Urinary bladder (tissue), 4 donors: ENCODE measurements around the gene PRKCSH. TPM values are rescaled to one million over a fixed set of nuclear protein-coding genes. Genes with fewer than 3 reads are reported as not detected.
A peak's percentile ranks its signal among the peaks of the same experiment; 100 is the strongest.
"Not testable (repeated sequence)": the region's sequence is repeated elsewhere in the genome, so short reads cannot be mapped to it uniquely, and the experiment has no call there.

Source experiments
- DNase-seq: peaks from one replicate; pipeline ENCODE4 v3.0.0-alpha.2; 2015; ENCODE audit errors: extremely low spot score
- H3K27ac ChIP-seq: one replicate; pipeline ENCODE4 v1.5.1; 2013; ENCODE audit warnings: low read depth, mild to moderate bottlenecking, moderate library complexity
- H3K36me3 ChIP-seq: one replicate; pipeline ENCODE4 v1.6.1; 2013; ENCODE audit warnings: mild to moderate bottlenecking, moderate library complexity; ENCODE audit not compliant: insufficient read depth
- H3K4me1 ChIP-seq: one replicate; pipeline ENCODE4 v1.6.1; 2013; ENCODE audit warnings: mild to moderate bottlenecking, moderate library complexity; ENCODE audit not compliant: insufficient read depth
- H3K4me3 ChIP-seq: one replicate; pipeline ENCODE4 v1.5.1; 2013; ENCODE audit warnings: low read depth, low read length
- WGBS: extraction: QIAGEN DNeasy Blood & Tissue Kit; methylation state at CpG from one replicate; pipeline ENCODE4 v1.1.7; 2013; 5-methylcytosine and 5-hydroxymethylcytosine counted together
- polyA plus RNA-seq: library from polyadenylated mRNA; stranded (reverse); fragments of 200-250 nt; gene quantifications from one replicate; pipeline ENCODE4 v1.2.3, GENCODE V29; 2013
- total RNA-seq: library from RNA; depleted of rRNA; stranded (reverse); fragments of >200 nt; gene quantifications from one replicate; pipeline ENCODE4 v1.2.3, GENCODE V29; 2014
- donor health status: healthy with polysubstance abuse.
- donor health status: healthy.

The PRKCSH gene, protein sequence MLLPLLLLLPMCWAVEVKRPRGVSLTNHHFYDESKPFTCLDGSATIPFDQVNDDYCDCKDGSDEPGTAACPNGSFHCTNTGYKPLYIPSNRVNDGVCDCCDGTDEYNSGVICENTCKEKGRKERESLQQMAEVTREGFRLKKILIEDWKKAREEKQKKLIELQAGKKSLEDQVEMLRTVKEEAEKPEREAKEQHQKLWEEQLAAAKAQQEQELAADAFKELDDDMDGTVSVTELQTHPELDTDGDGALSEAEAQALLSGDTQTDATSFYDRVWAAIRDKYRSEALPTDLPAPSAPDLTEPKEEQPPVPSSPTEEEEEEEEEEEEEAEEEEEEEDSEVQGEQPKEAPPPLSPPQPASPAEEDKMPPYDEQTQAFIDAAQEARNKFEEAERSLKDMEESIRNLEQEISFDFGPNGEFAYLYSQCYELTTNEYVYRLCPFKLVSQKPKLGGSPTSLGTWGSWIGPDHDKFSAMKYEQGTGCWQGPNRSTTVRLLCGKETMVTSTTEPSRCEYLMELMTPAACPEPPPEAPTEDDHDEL
- 54.9 TPM for total RNA-seq
- 174 TPM for polyA plus RNA-seq

DNA sequence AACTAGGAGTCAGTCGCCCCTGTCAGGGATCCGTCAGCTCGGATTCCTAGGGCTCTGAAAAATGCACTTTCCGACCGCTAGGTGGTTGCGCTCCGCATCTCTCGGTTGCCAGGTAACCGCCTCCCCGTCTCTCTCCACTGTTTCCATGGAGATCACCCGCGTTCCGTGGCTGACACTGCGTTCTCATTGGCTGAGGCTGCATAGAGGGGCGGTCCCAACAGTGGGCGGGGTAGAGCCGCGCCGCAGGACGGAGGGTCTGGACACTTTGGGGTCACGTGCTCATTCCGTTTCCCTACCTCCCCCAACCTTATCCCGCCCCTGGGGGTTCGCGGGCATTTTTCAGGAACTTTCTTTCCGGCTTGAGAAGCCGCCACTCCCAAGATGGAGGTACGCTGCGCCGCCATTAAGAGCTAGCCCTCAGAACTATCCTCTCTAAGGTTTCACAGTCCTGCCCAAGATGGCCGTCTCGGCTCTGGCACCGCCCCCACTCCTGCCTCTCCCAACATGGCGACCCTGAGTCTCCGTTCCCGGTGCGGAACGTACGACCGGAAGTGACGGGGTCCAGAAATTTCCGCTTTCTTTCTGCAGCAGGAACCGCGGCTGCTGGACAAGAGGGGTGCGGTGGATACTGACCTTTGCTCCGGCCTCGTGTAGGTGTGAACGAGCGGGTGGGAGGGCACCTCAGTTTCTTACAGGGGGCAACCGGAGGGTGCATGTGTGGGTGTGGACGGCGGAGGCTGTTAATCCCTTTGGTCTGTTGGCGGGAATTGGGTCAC, at the start of gene PRKCSH, which contains the start of gene ODAD3:
Gene PRKCSH (plus strand): TSS at position 579 of the 776 bp plus-strand sequence. CDS start 483 bp downstream, outside the sequence.
Gene ODAD3 (minus strand): TSS at position 65 of the 776 bp plus-strand sequence. CDS start 105 bp downstream, outside the sequence.
- Histone ChIP-seq H3K36me3 (no peaks in the 10 kb centered on the region), H3K27ac (peak within 1 kb of the TSS; percentile 60), H3K4me3 (peak within 1 kb of the TSS; percentile 59), H3K4me1 (peaks cover 1% of the 10 kb centered on the region)
- under 1% methylated on average over 53 of the region's 53 CpGs for WGBS
- peak; percentile 100 for DNase-seq

DNA sequence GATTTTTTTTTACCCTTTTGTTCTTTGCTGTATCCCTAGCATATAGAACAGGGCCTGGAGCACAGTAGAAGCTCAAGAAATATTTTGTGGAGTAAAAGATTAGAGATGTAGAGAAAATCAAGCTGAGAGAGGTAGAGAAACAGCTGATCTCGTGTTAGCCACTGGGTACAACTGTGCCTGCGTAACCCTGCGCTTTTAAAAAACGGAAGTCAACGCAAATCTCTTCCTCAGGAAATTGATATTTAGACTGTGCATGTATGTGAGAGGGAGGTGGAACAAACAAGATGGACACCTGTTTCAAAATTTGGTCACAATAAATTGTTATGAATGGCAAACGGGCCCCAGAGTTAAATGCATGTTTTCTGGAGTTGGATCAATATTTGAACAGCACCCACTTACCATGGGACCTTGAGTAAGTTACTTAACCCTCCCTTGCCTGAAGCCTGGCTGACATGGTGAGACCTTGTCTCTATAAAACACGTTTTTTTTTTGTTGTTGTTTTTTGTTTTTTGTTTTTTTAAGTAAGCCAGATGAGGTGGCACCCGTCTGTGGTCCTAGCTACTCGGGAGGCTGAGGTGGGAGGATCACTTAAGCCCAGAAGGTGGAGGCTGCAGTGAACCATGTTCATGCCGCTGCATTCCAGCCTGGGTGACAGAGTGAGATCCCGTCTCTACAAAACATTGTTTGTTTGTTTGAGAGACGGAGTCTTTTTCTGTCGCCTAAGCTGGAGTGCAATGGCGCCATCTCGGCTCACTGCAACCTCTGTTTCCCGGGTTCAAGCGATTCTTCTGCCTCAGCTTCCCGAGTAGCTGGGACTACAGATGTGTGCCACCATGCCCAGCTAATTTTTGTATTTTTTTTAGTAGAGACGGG, 48.0 kb upstream of the PRKCSH start:
- no peak overlapping the region for H3K27ac ChIP-seq
- no peak overlapping the region for H3K4me3 ChIP-seq
- WGBS, result 76% methylated on average over 19 of the region's 19 CpGs
- DNase-seq, result no peak
- H3K36me3 ChIP-seq, result no peaks in the 10 kb centered on the region
- no peaks in the 10 kb centered on the region for H3K4me1 ChIP-seq

DNA sequence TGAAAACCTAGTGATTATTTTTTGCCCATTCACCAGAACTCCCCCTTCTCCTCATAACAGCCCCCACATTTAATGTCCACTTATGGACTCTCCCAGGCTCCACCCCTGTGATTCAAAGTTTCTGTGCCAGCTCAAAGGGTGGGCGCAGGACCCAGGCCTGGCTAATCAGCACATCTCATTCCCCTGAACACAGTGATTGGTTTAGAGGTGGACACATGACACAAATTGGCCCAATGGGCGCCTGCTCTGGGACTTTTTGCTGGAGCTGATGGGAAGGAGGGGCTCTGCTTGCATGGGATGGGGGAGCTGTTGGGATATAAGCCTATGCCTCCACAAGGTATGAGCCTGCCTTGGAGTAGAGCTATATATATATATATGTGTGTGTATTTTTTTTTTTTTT, 45.1 kb upstream of the PRKCSH start:
- H3K36me3 ChIP-seq, result no peaks in the 10 kb centered on the region
- H3K27ac ChIP-seq, result no peak overlapping the region
- no peak for DNase-seq
- no peak overlapping the region for H3K4me3 ChIP-seq
- WGBS, result 90% methylated on average over 2 of the region's 2 CpGs
- H3K4me1 ChIP-seq, result no peaks in the 10 kb centered on the region

DNA sequence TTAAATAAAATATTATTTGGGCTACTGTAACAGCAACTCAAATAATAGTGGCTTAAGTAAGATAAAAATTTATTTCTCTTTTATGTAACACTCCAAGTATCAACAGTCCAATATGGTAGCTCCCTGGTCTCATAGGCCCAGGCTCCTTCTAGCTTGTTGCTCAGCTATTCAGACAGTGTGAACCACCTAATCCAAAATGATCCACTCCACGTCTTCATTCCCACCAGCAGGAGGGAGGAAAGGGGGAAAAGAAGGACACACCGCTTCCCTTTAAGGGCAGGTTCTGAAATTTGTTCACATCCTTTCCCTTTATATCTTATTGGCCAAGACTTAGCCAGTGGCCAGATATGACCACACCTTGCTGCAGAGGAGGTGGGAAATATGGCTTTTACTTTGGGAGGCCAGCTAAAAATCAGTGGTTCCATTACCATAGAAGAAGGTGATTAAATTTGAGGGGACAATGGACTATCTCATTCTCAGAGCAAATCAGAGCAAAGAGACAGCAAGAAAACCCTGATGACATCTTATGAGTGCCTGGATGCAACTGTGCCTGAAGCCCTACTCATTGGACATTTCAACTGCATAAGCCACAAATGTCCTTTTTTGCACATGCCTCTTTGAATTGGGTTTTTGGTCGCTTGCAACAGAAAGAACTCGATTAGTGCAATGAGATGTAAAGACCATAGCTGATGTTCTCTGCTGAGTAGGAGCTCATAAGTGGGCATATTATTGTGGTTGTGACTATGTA, 44.3 kb upstream of the PRKCSH start:
- DNase-seq, result no peak
- WGBS, result 72% methylated on average over 4 of the region's 4 CpGs

DNA sequence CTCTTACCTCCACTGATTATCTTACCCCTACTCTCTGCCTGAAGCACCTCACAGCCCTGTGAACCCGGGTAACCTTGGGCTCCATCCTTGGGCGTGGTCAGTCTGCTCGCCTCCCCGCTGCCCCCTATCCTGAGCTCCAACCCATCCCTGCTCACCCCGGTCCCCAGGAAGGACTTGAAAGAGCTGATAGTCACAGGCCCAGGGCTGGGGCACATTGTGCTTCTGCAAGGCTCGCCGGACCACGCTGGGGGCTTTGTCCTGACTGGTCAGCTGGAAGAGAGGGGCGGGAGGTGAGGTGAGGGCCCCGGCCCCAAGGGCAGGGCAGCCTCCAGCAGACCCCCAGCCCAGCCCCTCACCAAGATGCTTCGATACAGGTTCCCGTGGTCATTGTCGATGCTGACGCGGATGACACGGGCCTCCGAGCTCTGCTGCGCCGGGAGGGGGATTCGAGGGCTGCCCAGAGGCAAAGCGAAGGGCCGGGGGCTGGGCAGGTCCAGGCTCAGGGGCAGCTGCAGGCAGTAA, 38.3 kb upstream of the PRKCSH start:
- WGBS, result 88% methylated on average over 22 of the region's 22 CpGs

More for the DNA sequence above, 44.3 kb upstream of the PRKCSH start:
- Histone ChIP-seq H3K4me1 (no peaks in the 10 kb centered on the region), H3K4me3 (no peak overlapping the region), H3K27ac (no peak overlapping the region), H3K36me3 (no peaks in the 10 kb centered on the region)

DNA sequence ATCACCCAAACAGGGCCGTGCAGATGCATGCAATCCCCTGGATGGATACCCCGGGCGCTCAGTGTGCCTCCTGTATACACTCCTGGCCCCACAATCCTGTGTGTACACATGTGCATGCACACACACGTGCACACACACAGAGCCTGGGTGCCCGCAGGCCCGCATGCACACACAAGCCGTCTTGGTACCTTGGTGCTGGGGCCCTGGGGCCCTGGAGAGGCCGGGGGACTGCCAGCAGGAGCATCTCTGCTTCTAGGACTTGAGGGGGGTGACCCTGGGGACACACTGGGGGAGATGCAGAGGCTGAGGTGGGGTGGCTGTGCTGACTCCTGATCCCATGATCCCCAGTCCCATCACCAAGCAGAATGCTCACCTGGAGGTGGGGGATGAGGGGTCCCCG, 35.8 kb upstream of the PRKCSH start:
- no peak for DNase-seq
- H3K4me1 ChIP-seq, result no peaks in the 10 kb centered on the region
- no peaks in the 10 kb centered on the region for H3K36me3 ChIP-seq
- 92% methylated on average over 9 of the region's 9 CpGs for WGBS
- H3K4me3 ChIP-seq, result no peak overlapping the region
- H3K27ac ChIP-seq, result no peak overlapping the region

More for the DNA sequence above, 38.3 kb upstream of the PRKCSH start:
- Histone ChIP-seq H3K4me3 (no peak overlapping the region), H3K36me3 (no peaks in the 10 kb centered on the region), H3K27ac (no peak overlapping the region), H3K4me1 (no peaks in the 10 kb centered on the region)
- no peak for DNase-seq

DNA sequence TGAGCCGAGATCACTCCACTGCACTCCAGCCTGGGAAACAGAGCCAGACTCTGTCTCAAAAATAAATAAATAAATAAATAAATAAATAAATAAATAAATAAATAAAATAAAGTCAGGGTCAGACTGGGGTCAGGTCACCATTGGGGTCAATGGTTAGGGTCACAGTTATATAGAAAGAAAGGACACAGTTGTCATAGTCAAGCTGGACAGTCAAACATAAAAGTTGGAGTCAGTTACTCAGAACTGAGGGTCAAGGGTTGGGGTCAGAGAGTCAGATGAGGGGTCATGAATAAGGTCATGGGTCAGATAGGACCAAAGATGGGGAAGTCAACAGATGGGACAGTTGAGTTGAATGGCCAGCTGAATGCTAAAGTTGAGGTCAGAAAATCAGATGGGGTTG, 34.6 kb upstream of the PRKCSH start:
- H3K36me3 ChIP-seq, result no peaks in the 10 kb centered on the region
- H3K4me3 ChIP-seq, result no peak overlapping the region
- H3K4me1 ChIP-seq, result no peaks in the 10 kb centered on the region
- H3K27ac ChIP-seq, result no peak overlapping the region
- WGBS, result 74% methylated on average over 1 of the region's 1 CpG
- DNase-seq, result no peak

DNA sequence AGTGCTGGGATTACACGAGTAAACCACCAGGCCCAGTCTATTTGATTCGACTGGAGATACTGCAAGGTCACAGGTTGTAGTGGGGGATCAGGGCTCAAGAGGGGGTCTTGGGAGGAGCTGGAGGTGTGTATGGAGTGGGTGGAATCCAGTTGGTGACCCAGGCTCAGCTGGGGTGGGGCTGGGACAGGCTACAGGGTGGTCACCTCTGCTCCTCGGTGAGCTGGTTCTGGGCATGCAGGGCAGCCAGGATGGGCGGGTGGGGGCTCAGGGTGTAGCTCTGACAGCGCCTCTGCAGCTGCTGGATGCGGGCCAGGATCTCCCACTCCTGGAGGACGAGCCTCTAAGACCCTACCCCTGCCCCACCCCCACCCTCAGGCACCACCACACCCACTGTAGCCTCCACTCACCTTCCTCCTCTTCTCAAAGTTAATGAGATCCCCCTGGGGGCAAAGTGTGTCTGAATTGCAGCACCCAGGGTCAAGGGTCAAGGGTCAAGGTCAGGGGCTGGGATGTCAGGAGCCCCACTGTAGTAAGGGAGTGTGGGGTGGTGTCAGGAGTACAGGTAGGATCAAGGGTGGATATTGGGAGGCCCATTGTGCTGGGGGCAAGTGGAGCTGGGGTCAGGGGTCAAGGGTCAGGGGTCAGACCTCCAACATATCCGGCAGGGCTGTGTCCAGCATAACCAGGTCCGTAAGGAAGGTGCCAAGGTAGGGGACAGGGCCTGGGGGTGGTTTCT, 33.5 kb upstream of the PRKCSH start:
- H3K4me1 ChIP-seq, result no peaks in the 10 kb centered on the region
- no peak overlapping the region for H3K4me3 ChIP-seq
- no peak overlapping the region for H3K27ac ChIP-seq
- H3K36me3 ChIP-seq, result no peaks in the 10 kb centered on the region
- no peak for DNase-seq
- WGBS, result 79% methylated on average over 9 of the region's 9 CpGs

DNA sequence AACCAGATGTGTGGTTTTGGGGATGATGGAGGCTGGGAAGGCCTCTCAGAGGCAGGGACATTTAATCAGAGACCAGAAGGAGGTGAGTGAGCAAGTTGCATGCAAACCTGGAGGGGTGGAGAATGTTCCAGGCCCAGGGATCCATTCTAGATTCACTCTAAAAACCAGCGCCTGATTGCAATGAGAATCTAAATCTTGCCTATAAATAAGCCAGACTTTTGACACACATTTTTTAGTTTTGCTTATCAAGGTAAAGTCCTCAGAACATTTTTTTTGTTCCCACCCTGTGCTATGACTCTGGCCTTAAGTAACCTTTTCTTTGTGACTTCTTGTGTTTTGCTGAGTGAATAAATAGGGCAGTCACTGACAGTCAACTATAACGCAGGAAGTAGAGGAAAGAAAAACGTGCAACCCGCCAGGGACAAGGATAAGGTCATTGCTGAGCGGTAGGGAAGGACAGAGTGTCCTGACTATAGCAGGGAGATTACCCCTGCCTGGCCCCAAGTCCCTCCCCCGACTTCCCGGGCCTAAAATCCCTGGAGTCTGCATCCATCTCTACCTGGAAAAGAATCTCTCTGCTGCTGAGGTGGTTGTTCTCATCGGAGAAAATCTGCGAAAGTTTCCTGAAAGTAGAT, 30.7 kb upstream of the PRKCSH start:
- DNase-seq, result no peak
- no peaks in the 10 kb centered on the region for H3K36me3 ChIP-seq
- WGBS, result 54% methylated on average over 9 of the region's 9 CpGs
- H3K4me3 ChIP-seq, result no peak overlapping the region
- no peaks in the 10 kb centered on the region for H3K4me1 ChIP-seq
- no peak overlapping the region for H3K27ac ChIP-seq

DNA sequence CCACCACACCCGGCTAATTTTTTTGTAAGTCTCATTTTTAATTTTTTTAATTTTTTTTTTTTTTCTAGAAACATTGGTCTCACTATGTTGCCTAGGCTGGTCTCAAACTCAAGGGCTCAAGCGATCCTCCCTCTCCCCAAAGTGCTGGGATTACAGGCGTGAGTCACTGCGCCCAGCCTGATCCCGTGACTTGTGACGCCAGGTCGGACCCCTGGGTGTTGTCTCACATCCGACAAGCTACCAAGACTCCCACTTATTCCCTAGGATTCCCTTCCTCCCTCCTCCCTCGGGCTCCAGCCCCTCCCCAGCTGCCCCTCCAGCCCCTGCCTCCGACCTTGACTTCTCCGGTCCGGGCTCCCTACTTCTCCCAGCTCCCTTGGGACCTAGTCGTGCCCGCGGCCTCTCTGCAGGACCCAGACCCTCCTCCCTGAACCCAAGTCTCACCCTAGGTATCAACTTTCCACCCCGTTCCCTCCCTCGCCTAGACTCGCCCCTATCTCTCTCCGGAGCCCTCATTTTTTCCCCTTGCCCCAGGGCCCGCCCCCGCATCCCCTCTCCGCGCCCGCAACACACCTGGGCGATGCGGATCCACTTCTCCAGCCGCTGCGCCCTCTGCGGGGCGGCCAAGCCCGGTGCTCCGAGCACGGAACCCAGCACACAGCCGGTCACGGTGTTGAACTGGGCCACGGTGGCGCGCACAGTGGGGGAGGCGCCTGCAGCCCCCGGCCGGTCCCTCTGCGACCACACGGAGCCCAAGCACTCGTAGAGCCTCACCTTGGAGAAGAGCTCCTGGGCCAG, 29.4 kb upstream of the PRKCSH start:
- 33% methylated on average over 44 of the region's 44 CpGs for WGBS
- H3K27ac ChIP-seq, result no peak overlapping the region
- H3K36me3 ChIP-seq, result no peaks in the 10 kb centered on the region
- H3K4me1 ChIP-seq, result no peaks in the 10 kb centered on the region
- no peak for DNase-seq
- no peak overlapping the region for H3K4me3 ChIP-seq

DNA sequence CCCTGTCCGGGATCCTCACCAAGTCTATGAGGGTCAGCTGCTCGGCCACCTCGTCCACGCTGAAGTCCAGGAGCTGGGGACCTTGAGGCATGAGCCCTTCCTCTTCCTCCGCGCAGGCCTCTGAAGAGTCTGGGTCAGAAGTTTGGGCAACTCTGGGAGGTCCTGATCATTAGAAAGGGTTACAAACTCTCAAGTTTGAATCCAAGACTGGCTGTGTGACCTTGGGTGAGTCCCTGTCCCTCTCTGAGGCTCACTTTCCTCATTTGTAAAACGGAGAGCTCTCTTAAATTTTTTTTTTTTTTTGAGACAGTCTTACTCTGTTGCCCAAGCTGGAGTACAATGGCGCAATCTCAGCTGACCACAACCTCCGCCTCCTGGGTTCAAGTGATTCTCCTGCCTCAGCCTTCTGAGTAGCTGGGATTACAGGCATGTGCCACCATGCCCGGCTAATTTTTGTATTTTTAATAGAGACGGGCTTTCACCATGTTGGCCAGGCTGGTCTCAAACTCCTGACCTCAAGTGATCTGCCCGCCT, 28.7 kb upstream of the PRKCSH start:
- DNase-seq, H3K36me3 ChIP-seq, H3K4me3 ChIP-seq, H3K27ac ChIP-seq, H3K4me1 ChIP-seq: not testable (repeated sequence)
- WGBS, result 78% methylated on average over 12 of the region's 12 CpGs
